Stimulated activated CD4-positive, alpha-beta T cell treated with anti-CD3 and anti-CD28 coated beads, Interleukin-4, amount 100 ng/mL, for 1 hour (primary cell): ENCODE data around the gene CTH.
"Not testable (repeated sequence)": the region's sequence is repeated elsewhere in the genome, so short reads cannot be mapped to it uniquely, and the experiment has no call there.

Experiments
- DNase-seq: peaks from one replicate; pipeline ENCODE4 v3.0.0-alpha.2; 2020

CTH gene

GRCh38 chr1:70411360-70411844 lies 334 bp downstream of the CTH start:
- DNase-seq = no peak

DNA sequence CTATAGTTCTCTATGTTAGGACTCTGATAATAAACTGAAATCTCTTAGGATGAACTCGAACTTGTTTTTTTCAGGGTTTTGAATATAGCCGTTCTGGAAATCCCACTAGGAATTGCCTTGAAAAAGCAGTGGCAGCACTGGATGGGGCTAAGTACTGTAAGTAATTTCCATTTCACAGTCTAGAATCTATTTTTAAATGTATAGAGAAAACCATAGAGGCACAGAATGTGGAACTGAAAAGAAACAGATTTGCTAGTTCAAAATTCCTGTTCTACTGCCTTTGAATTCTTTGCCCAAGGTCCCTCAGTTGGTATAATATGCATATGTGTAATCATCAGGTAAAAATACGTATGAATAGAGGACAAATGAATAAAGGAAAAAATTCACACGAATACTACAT lies 4.8 kb downstream of the CTH start:
- DNase-seq = no peak

GRCh38 chr1:70418973-70419734 lies 8.1 kb downstream of the CTH start:
- not testable (repeated sequence) for DNase-seq

DNA sequence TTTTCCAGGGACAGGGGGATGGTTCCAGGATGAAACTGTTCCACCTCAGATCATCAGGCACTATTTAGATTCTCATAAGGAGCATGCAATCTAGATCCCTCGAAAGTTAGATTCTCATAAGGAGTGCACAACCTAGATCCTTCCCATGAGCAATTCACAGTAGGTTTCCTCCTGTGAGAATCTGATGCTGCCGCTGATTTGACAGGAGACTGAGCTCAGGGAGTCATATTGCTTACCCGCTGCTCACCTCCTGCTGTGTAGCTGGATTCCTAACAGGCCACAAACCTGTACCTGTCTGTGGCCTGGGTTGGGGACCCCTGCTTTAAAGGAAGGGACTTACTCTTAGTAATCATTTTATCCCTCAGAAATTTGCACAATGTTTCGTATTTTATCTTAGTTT lies 9.3 kb downstream of the CTH start:
- no peak for DNase-seq

GRCh38 chr1:70426154-70427131 lies 15.4 kb downstream of the CTH start:
- DNase-seq = no peak

DNA sequence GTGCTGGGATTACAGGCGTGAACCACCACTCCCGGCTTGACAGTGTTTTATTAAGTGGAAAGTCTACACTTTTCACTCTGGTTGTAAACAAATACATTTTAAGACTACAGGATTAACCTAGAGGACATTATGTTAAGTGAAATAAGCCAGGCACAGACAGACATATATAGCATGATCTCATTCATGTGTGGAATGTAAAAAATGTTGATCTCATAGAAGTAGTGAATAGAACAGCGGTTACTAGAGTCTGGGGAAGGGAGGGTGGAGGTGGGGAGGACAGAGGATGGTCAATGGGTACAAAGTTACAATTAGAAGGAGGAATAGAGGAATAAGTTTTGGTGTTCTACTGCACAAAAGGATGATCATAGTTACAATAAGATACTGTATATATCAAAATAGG lies 16.9 kb downstream of the CTH start:
- no peak for DNase-seq

GRCh38 chr1:70429219-70429618 lies 18.2 kb downstream of the CTH start:
- DNase-seq = no peak

- no peak for DNase-seq
Observed at GRCh38 chr1:70429757-70430156, 18.7 kb downstream of the CTH start.

GRCh38 chr1:70431317-70431716 lies 20.2 kb downstream of the CTH start:
- no peak for DNase-seq

GRCh38 chr1:70431874-70432273 lies 20.8 kb downstream of the CTH start:
- DNase-seq = no peak

DNA sequence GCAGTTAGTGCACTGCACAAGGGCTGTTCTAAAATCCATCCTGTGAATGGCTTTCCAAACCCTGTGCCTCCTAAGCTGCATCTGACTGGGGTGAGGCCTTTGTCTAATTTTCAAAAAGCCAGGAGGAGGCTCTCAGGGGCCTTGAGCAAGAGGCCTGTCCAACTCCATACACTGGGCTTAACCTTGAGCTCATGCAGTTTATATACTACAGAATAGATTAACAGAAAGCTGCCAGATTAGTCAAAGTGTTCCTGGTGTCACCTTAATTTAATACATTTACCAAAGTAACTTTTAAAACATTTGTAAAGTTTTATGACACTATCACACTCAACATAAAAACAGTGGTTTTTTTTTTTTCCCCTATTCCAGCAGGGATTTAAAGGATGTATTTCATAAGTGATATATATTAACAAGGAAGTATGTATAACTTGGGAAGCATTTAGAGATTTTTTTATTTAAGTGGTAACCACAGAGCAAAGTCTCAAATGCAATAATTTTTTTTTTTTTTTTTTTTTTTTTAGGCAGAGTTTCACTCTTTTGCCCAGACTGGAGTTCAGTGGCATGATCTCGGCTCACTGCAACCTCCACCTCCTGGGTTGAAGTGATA lies 23.3 kb downstream of the CTH start:
- DNase-seq = no peak

- DNase-seq = no peak
Observed at GRCh38 chr1:70436622-70437251, 25.7 kb downstream of the CTH start.

- no peak for DNase-seq
Observed at GRCh38 chr1:70438529-70438928, 27.5 kb downstream of the CTH start.

DNA sequence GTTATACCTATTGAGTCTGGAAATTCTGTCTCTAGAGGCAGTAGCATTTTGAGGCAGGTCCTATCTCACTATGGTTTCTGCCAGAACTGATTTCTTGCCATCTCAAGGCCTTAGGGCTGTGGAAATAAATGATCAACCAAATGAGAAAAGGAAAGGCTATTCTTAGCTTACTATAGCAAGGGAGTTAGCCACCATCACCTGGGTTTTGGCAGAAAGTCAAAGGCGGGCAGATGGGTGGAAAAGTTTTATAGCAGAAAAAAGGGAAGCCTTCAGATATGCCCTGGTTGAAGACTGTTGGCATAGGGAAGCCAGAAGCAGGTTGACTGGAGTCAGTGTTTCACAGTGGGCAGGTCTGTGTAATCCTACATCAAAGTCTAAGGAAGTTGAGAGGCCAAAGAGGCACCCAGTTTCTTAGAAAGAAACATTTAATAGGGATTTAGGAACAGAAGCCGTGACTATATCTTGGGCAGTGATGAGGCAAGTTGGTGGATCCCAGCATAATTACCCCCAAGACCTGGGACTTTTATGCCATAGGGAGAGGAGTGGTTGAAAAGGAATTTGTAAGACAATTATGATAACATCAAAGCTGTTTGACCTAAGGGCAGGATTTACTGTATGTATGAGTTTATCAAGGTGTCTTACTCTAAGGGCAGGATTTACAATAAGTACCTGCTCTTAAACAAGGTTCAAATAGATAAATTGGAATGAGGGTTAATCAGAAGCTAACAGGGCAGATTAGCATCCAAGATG lies 29.7 kb downstream of the CTH start:
- no peak for DNase-seq

- no peak for DNase-seq
Observed at GRCh38 chr1:70441392-70442035, 30.4 kb downstream of the CTH start.

DNA sequence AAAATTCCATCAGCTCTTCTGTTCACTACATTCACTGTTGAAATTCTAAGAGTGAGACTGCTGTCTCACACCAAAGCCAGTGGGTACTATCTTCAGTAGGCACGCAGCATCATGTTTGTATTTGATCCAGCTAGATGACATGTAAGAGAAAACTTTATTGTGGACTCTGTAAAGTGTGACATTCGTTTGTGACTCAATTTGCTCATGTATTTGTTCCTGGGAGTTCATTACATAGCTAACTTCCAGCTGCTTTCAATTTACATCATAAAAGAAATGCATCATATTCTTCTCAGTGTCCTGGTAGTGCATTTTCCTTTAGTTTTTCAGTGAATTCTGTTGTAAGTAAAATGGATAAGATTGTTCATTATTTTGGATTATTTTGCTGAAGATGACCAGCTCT lies 31.4 kb downstream of the CTH start:
- DNase-seq = no peak

- no peak for DNase-seq
Observed at GRCh38 chr1:70443739-70444138, 32.7 kb downstream of the CTH start.

- DNase-seq = no peak
Observed at GRCh38 chr1:70449049-70449448, 38.0 kb downstream of the CTH start.

GRCh38 chr1:70452164-70452939 lies 41.3 kb downstream of the CTH start:
- DNase-seq = not testable (repeated sequence)

GRCh38 chr1:70455291-70455690 lies 44.2 kb downstream of the CTH start:
- no peak for DNase-seq

DNA sequence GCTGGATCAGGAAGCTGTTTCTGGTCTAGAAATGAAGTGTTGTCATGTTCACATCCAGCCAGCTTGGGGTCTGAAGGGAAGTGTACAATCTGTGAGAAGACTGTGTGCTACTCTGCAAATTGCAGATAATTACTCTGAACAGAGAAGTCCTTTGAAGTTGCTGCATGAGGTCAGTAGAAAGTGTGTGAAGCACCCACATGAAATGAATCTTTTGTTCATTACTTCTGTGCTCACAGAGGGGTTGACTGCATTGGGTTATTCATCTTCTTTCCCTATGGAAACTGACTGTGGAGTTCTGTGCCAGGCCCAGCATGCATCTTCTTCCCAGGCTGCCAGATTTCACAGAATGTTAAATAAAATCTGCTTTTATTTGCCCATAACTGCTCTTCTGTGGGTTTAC lies 47.1 kb downstream of the CTH start:
- no peak for DNase-seq
